ENCODE results near the gene VPS4A. TPM values are rescaled to one million over a fixed set of nuclear protein-coding genes. Genes with fewer than 3 reads are reported as not detected.
A peak's percentile ranks its signal among the peaks of the same experiment; 100 is the strongest.

Gene VPS4A
- total and polyA plus RNA-seq, 4 donors: 25.3 to 31.8 (median 26.9) TPM

- WGBS, 2 donors: 77 to 91% methylated on average over 5 of the region's 5 CpGs
- TF ChIP-seq, protein P1, sequence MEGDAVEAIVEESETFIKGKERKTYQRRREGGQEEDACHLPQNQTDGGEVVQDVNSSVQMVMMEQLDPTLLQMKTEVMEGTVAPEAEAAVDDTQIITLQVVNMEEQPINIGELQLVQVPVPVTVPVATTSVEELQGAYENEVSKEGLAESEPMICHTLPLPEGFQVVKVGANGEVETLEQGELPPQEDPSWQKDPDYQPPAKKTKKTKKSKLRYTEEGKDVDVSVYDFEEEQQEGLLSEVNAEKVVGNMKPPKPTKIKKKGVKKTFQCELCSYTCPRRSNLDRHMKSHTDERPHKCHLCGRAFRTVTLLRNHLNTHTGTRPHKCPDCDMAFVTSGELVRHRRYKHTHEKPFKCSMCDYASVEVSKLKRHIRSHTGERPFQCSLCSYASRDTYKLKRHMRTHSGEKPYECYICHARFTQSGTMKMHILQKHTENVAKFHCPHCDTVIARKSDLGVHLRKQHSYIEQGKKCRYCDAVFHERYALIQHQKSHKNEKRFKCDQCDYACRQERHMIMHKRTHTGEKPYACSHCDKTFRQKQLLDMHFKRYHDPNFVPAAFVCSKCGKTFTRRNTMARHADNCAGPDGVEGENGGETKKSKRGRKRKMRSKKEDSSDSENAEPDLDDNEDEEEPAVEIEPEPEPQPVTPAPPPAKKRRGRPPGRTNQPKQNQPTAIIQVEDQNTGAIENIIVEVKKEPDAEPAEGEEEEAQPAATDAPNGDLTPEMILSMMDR (IDR thresholded peaks at IDR 0.05; ENCODE audit: control extremely low read depth, extremely low read depth): no peak
- no peak overlapping the region for H3K27ac ChIP-seq (ENCODE audit: low read depth in 1 of 2, low read length in 1 of 2)
- ATAC-seq (ENCODE audit: insufficient read depth, low FRiP score): peak; percentile 69
- no peak overlapping the region for H3K9ac ChIP-seq (ENCODE audit: insufficient read depth in 1 of 2, low read length in 2 of 2)
- H3K4me3 ChIP-seq: no peak overlapping the region
- H3K9me3 ChIP-seq (ENCODE audit: control insufficient read depth in 4 of 4, insufficient read depth in 3 of 4, low read length in 3 of 4): no peaks in the 10 kb centered on the region
- peaks cover 26 to 36% (median 31%) of the 10 kb centered on the region in 4 donors for H3K36me3 ChIP-seq (ENCODE audit: control insufficient read depth in 4 of 4, insufficient read depth in 4 of 4, low read length in 4 of 4)
- H3K4me1 ChIP-seq (ENCODE audit: control insufficient read depth in 5 of 5, insufficient read depth in 5 of 5, low read length in 5 of 5): peaks cover 0 to 3% (median 0%) of the 10 kb centered on the region in 5 donors
- no peak for DNase-seq
- no peaks in the 10 kb centered on the region for H3K27me3 ChIP-seq (ENCODE audit: control insufficient read depth in 3 of 3, insufficient read depth in 3 of 3, low read length in 2 of 3)
Measured at GRCh38 chr16:69363281-69363717, 52.1 kb downstream of the VPS4A start.

GRCh38 chr16:69364088-69364487 lies 52.9 kb downstream of the VPS4A start:
- WGBS, 2 donors: 96% methylated on average over 2 of the region's 2 CpGs
- H3K27me3 ChIP-seq (ENCODE audit: control insufficient read depth in 3 of 3, insufficient read depth in 3 of 3, low read length in 2 of 3): no peaks in the 10 kb centered on the region
- H3K9ac ChIP-seq (ENCODE audit: insufficient read depth in 1 of 2, low read length in 2 of 2): no peak overlapping the region
- H3K27ac ChIP-seq (ENCODE audit: low read depth in 1 of 2, low read length in 1 of 2): no peak overlapping the region
- no peaks in the 10 kb centered on the region for H3K9me3 ChIP-seq (ENCODE audit: control insufficient read depth in 4 of 4, insufficient read depth in 3 of 4, low read length in 3 of 4)
- H3K36me3 ChIP-seq (ENCODE audit: control insufficient read depth in 4 of 4, insufficient read depth in 4 of 4, low read length in 4 of 4): peaks cover 29 to 39% (median 34%) of the 10 kb centered on the region in 4 donors
- TF ChIP-seq, protein P1 (IDR thresholded peaks at IDR 0.05; ENCODE audit: control extremely low read depth, extremely low read depth): no peak
- DNase-seq: no peak
- ATAC-seq (ENCODE audit: insufficient read depth, low FRiP score): no peak
- peaks cover 0 to 3% (median 0%) of the 10 kb centered on the region in 5 donors for H3K4me1 ChIP-seq (ENCODE audit: control insufficient read depth in 5 of 5, insufficient read depth in 5 of 5, low read length in 5 of 5)
- no peak overlapping the region for H3K4me3 ChIP-seq

DNA sequence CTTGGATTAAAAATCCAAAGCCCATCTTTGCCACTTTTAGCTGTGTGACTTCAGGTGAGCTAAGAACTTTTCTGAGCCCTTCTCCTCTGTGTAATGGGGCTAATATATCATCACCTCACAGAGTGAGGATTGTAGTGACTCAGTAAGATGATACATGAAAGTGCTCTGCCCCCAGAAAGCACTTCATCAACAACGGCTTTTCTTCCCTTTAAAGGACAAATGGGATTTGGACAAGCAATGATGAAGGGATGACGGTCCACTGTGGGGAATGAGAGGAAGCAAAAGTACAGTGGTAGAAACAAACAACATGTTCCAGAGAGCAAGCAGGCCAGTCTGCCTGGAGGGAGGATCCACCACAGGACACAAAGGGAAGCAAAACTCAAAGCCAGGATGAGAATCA lies 54.8 kb downstream of the VPS4A start:
- no peak overlapping the region for H3K4me3 ChIP-seq
- no peak overlapping the region for H3K9ac ChIP-seq (ENCODE audit: insufficient read depth in 1 of 2, low read length in 2 of 2)
- H3K9me3 ChIP-seq (ENCODE audit: control insufficient read depth in 4 of 4, insufficient read depth in 3 of 4, low read length in 3 of 4): no peaks in the 10 kb centered on the region
- WGBS, 2 donors: 90 to 92% methylated on average over 2 of the region's 2 CpGs
- ATAC-seq (ENCODE audit: insufficient read depth, low FRiP score) (no peak), DNase-seq (no peak)
- H3K27me3 ChIP-seq (ENCODE audit: control insufficient read depth in 3 of 3, insufficient read depth in 3 of 3, low read length in 2 of 3): no peaks in the 10 kb centered on the region
- peaks cover 0 to 3% (median 0%) of the 10 kb centered on the region in 5 donors for H3K4me1 ChIP-seq (ENCODE audit: control insufficient read depth in 5 of 5, insufficient read depth in 5 of 5, low read length in 5 of 5)
- H3K27ac ChIP-seq (ENCODE audit: low read depth in 1 of 2, low read length in 1 of 2): no peak overlapping the region
- H3K36me3 ChIP-seq (ENCODE audit: control insufficient read depth in 4 of 4, insufficient read depth in 4 of 4, low read length in 4 of 4): peaks cover 37 to 47% (median 44%) of the 10 kb centered on the region in 4 donors
- TF ChIP-seq, protein P1 (IDR thresholded peaks at IDR 0.05; ENCODE audit: control extremely low read depth, extremely low read depth): no peak

DNA sequence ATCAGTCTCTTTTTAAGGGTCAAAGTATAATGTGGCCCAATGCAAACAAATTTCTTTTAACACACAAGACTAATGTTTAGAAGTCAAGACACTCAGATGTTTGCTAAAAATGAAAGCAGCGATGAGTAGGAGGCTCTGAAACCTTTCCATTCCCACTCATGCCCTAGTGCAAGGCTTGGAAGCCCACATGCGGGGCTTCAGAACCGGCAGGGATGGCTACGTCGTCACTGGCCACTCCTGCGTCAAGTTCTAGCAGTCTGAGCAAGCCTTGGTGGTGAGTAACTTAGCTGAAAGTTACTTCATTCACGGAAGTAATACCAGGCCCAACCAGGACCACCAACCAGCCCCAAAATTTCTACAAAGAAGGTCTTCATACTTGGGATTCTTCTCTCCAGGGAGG lies 55.3 kb downstream of the VPS4A start:
- H3K36me3 ChIP-seq (ENCODE audit: control insufficient read depth in 4 of 4, insufficient read depth in 4 of 4, low read length in 4 of 4): peaks cover 37 to 47% (median 44%) of the 10 kb centered on the region in 4 donors
- H3K4me1 ChIP-seq (ENCODE audit: control insufficient read depth in 5 of 5, insufficient read depth in 5 of 5, low read length in 5 of 5): peaks cover 0 to 3% (median 0%) of the 10 kb centered on the region in 5 donors
- H3K27ac ChIP-seq (ENCODE audit: low read depth in 1 of 2, low read length in 1 of 2): no peak overlapping the region
- H3K9ac ChIP-seq (ENCODE audit: insufficient read depth in 1 of 2, low read length in 2 of 2): no peak overlapping the region
- TF ChIP-seq, protein P1 (IDR thresholded peaks at IDR 0.05; ENCODE audit: control extremely low read depth, extremely low read depth): no peak
- H3K4me3 ChIP-seq: no peak overlapping the region
- H3K9me3 ChIP-seq (ENCODE audit: control insufficient read depth in 4 of 4, insufficient read depth in 3 of 4, low read length in 3 of 4): no peaks in the 10 kb centered on the region
- no peak for ATAC-seq (ENCODE audit: insufficient read depth, low FRiP score)
- DNase-seq: no peak
- WGBS, 2 donors: 92 to 97% methylated on average over 7 of the region's 7 CpGs
- no peaks in the 10 kb centered on the region for H3K27me3 ChIP-seq (ENCODE audit: control insufficient read depth in 3 of 3, insufficient read depth in 3 of 3, low read length in 2 of 3)

Measured in lung (tissue), 12 donors.